Hematopoietic multipotent progenitor cell treated with erythropoietin and hydrocortisone succinate and interleukin-3 and kit ligand, for 17 days (in vitro differentiated cells): ENCODE results near the gene PIP5K1C.
"Not testable (repeated sequence)": the region's sequence is repeated elsewhere in the genome, so short reads cannot be mapped to it uniquely, and the experiment has no call there.

Experiments used
- DNase-seq: peaks from one replicate; pipeline ENCODE4 v3.0.0-alpha.2; 2015; ENCODE audit warnings: low spot score

PIP5K1C gene

DNA sequence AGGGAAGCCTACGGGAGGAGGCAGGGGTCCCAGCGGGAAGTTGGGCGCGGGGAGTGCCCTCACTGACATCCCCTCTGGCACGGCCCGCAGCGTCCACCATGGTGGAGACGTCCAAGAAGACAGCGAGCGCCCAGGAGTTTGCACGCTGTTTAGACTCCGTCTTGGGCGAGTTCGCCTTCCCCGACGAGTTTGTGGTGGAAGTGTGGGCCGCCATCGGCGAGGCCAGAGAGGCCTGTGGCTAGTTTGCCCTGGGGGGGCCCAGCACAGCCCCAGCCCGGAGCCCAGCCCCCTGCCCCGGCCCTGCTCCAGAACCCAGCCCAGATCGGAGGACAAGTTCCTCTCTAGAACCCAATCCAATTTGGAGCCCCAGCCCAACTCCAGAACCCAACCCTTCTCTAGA is 110.3 kb downstream of the PIP5K1C start:
- no peak for DNase-seq

DNA sequence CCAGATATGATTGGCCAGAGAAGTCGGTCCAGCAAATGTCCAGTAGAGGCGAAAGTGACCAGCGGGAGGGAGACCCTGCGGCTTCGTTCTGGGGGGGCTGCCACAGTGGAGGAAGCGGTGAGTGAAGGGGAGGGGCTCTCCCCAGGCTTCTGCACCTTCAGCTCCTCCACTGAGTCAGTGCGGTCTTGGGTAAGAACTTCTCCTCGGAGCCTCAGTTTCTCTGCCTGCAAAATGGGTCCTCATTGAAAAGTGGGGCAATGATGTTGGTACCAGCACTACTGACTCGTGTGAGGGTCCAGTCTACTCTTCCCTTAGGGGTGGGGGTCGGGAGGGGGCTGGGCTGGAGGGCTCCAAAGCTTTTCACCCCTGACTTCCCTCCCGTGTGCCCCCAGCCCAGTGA is 110.8 kb downstream of the PIP5K1C start:
- no peak for DNase-seq

- DNase-seq: no peak
These were observed 113.4 kb downstream of the PIP5K1C start for GRCh38 chr19:3586707-3587346.

DNA sequence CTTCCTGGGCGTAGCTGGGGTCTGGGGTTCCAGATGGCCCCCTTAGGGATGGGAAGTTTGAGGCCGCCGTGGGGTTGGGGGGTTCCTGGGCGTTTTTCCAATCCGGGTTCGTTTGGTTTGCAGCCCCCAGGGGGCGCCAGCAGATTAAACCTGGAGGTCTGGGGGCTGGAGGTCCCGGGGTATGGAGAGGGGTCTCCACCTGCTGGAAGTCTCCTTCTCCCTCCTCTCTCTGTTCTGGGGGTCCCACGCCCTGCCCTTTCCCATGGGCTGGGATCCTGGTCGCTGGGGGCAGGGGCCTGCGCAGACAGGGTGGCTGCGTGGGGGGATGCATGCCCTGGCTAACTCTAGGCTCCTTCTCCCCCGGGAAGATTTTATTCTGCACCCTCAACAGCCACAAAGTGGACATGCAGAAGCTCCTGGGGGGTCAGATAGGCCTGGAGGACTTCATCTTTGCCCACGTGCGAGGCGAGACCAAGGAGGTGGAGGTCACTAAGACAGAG is 114.1 kb downstream of the PIP5K1C start:
- no peak for DNase-seq

GRCh38 chr19:3585301-3586126 is 114.8 kb downstream of the PIP5K1C start, which contains the start of gene GIPC3:
Gene GIPC3 (plus strand): TSS chr19:3585478. CDS start chr19:3585598, 120 bp downstream.
- no peak for DNase-seq

- DNase-seq: not testable (repeated sequence)
These were observed 116.0 kb downstream of the PIP5K1C start for GRCh38 chr19:3584036-3584802.

DNA sequence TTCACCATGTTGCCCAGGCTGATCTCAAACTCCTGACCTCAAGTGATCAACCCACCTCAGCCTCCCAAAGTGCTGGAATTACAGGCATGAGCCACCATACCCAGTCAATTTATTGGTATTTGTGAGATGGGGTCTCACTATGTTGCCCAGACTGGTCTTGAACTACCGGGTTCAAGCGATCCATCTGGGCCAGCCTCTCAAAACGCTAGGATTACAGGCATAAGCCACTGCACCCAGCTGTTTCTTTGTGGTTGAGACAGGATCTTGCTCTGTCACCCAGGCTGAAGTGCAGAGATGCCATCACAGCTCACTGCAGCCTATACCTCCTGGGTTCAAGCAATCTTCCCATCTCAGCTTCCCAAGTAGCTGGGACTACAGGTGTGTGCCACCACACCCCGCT is 118.5 kb downstream of the PIP5K1C start:
- not testable (repeated sequence) for DNase-seq
